Liver (tissue), 9 donors: Measurements from ENCODE around the gene FOXN3. TPM values are rescaled to one million over a fixed set of nuclear protein-coding genes. Genes with fewer than 3 reads are reported as not detected.

ENCODE experiments used
- DNase-seq: peaks from one replicate; pipeline ENCODE4 v3.0.0-alpha.2; 2017; ENCODE audit warnings: low spot score
- H3K27ac ChIP-seq, 2 donors: one replicate each; pipeline ENCODE4 v1.7.0; 2013; ENCODE audit warnings: inconsistent platforms in 2 of 2, low read length in 2 of 2, control low read depth in 1 of 2, low read depth in 1 of 2, mild to moderate bottlenecking in 1 of 2
- H3K27me3 ChIP-seq, 4 donors: one replicate each; pipeline versions ENCODE4 v1.6.1 to v1.7.0; 2013; ENCODE audit warnings: low read length in 3 of 4, inconsistent platforms in 1 of 4, mild to moderate bottlenecking in 1 of 4, moderate library complexity in 1 of 4; ENCODE audit not compliant: control insufficient read depth in 4 of 4, insufficient read depth in 4 of 4
- H3K36me3 ChIP-seq, 4 donors: one replicate each; pipeline versions ENCODE4 v1.6.1 to v1.7.0; 2013; ENCODE audit warnings: low read length in 3 of 4, mild to moderate bottlenecking in 3 of 4, low read depth in 1 of 4, moderate library complexity in 1 of 4; ENCODE audit not compliant: control insufficient read depth in 4 of 4, insufficient read depth in 3 of 4
- H3K4me1 ChIP-seq, 4 donors: one replicate each; pipeline versions ENCODE4 v1.6.1 to v1.7.0; 2013; ENCODE audit warnings: low read length in 3 of 4, mild to moderate bottlenecking in 3 of 4, moderate library complexity in 1 of 4; ENCODE audit not compliant: control insufficient read depth in 4 of 4, insufficient read depth in 4 of 4
- H3K4me3 ChIP-seq, 3 donors: one replicate each; pipeline versions ENCODE4 v1.6.1 to v1.7.0; 2013; ENCODE audit warnings: low read length in 3 of 3, control low read depth in 1 of 3, low read depth in 1 of 3, mild to moderate bottlenecking in 1 of 3
- H3K9ac ChIP-seq, 2 donors: one replicate each; pipeline ENCODE4 v1.7.0; 2013; ENCODE audit warnings: low read length in 2 of 2, mild to moderate bottlenecking in 2 of 2, moderate library complexity in 2 of 2, control low read depth in 1 of 2, low read depth in 1 of 2
- H3K9me3 ChIP-seq, 4 donors: one replicate each; pipeline versions ENCODE4 v1.6.1 to v1.7.0; 2013; ENCODE audit warnings: low read length in 3 of 4; ENCODE audit not compliant: control insufficient read depth in 4 of 4
- ATF3 ChIP-seq: IDR thresholded peaks from 2 replicates; pipeline ENCODE4 v1.6.1; 2016; ENCODE audit warnings: antibody characterized with exemption
- EGR1 ChIP-seq, 2 donors: IDR thresholded peaks; 2 replicates each; pipeline ENCODE4 v1.6.1; 2016 to 2018; ENCODE audit warnings: antibody characterized with exemption in 2 of 2, low read depth in 2 of 2
- FOXA2 ChIP-seq: IDR thresholded peaks from 2 replicates; pipeline ENCODE4 v1.6.1; 2016; ENCODE audit warnings: antibody characterized with exemption
- GABPA ChIP-seq, 2 donors: IDR thresholded peaks in 1 of 2; conservative IDR thresholded peaks in 1 of 2; 2 replicates each; pipeline ENCODE4 v1.6.1; 2016; ENCODE audit warnings: antibody characterized with exemption in 2 of 2, mild to moderate bottlenecking in 1 of 2, moderate library complexity in 1 of 2
- HNF4A ChIP-seq, 2 donors: conservative IDR thresholded peaks; 2 replicates each; pipeline ENCODE4 v1.6.1; 2016; ENCODE audit warnings: antibody characterized with exemption in 2 of 2, mild to moderate bottlenecking in 2 of 2
- HNF4G ChIP-seq: IDR thresholded peaks from 2 replicates; pipeline ENCODE4 v1.6.1; 2016; ENCODE audit warnings: antibody characterized with exemption
- JUND ChIP-seq, 2 donors: IDR thresholded peaks; 2 replicates each; pipeline ENCODE4 v1.6.1; 2016; ENCODE audit warnings: antibody characterized with exemption in 2 of 2
- NR2F2 ChIP-seq: IDR thresholded peaks from 2 replicates; pipeline ENCODE4 v1.6.1; 2016; ENCODE audit warnings: antibody characterized with exemption
- RAD21 ChIP-seq, 2 donors: IDR thresholded peaks; 2 replicates each; pipeline ENCODE4 v1.6.1; 2016; ENCODE audit warnings: antibody characterized with exemption in 2 of 2, mild to moderate bottlenecking in 2 of 2
- RXRA ChIP-seq, 2 donors: IDR thresholded peaks; 2 replicates each; pipeline ENCODE4 v1.6.1; 2017 to 2018; ENCODE audit warnings: antibody characterized with exemption in 2 of 2, mild to moderate bottlenecking in 1 of 2
- SP1 ChIP-seq: IDR thresholded peaks from 2 replicates; pipeline ENCODE4 v1.6.1; 2018; ENCODE audit warnings: antibody characterized with exemption, mild to moderate bottlenecking
- TAF1 ChIP-seq: conservative IDR thresholded peaks from 2 replicates; pipeline ENCODE4 v1.6.1; 2016; ENCODE audit warnings: antibody characterized with exemption, mild to moderate bottlenecking
- YY1 ChIP-seq: IDR thresholded peaks from 2 replicates; pipeline ENCODE4 v1.6.1; 2016; ENCODE audit warnings: antibody characterized with exemption, mild to moderate bottlenecking
- ZBTB33 ChIP-seq: IDR thresholded peaks from 2 replicates; pipeline ENCODE4 v1.6.1; 2016; ENCODE audit warnings: antibody characterized with exemption
- WGBS: extraction: QIAGEN DNeasy Blood & Tissue Kit; methylation state at CpG from one replicate; pipeline ENCODE4 v1.1.7; 2013; 5-methylcytosine and 5-hydroxymethylcytosine counted together
- polyA plus RNA-seq, 2 donors: library from polyadenylated mRNA; stranded (reverse) in 1 of 2; unstranded in 1 of 2; fragments of 200-250 nt in 1 of 2; fragments of >200 nt in 1 of 2; fragmentation: Nextera tagmentation in 1 of 2; extraction: Ambion mirVana in 1 of 2; gene quantifications; one replicate each; pipeline versions ENCODE4 v1.2.1 to v1.2.3, GENCODE V29; 2013 to 2015
- total RNA-seq, 2 donors: library from RNA; depleted of rRNA; stranded (reverse); fragments of >200 nt; gene quantifications; one replicate each; pipeline ENCODE4 v1.2.3, GENCODE V29; 2014
- TF ChIP-seq, protein P1 (sequence below): fragments of 150-350 bp; IDR thresholded peaks from 2 replicates; pipeline ENCODE4 v1.5.1; 2017; ENCODE audit warnings: improper control_type of control experiment, low read depth, low read length; ENCODE audit not compliant: missing input control
- TF ChIP-seq, protein P2 (sequence below): IDR thresholded peaks from 2 replicates; pipeline ENCODE4 v1.6.1; 2016; ENCODE audit warnings: antibody characterized with exemption
- donor health status: healthy.
- donor health status: healthy.
- donor health status: healthy.
- donor health status: healthy.
- donor health status: healthy.

The FOXN3 gene
- total and polyA plus RNA-seq, 4 donors, result 17.8 to 44.8 (median 35.3) TPM

DNA sequence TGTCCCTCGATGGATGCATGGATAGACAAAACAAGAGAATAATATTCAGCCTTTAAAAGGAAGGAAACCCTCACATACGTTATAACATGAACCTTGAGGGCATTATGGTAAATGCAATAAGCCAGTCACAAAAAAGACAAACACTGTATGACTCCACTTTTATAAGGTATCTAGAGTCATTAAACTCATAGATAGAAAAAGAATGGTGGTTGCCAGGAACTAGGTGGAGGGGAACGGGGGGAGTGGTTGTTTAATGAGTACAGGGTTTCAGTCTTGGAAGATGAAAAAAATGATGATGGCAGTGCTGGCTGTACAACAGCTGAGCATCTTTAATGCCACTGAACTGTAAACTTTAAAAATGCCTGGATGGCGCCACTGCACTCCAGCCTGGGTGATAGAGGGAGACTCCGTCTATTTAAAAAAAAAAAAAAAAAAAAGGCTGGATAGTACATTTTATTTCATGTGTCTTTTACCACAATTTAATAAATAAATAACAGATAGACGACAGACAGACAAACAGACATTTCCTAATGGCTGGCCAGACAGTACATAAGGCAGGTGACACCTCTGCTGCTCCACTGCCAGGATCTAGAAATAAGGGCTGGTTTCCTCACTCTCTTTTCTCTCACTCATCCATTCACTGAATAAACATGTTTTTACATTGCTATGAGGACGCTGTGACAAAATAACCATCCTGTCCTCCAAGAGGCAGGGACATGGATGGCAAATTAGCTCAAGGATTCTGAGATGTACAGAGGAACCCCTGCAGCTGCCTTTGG lies 118.8 kb downstream of the FOXN3 start:
- H3K27ac ChIP-seq, result no peak overlapping the region
- H3K4me1 ChIP-seq, result peaks cover 0 to 3% (median 1%) of the 10 kb centered on the region in 4 donors
- no peak for DNase-seq
- no peak overlapping the region for H3K4me3 ChIP-seq
- 69% methylated on average over 7 of the region's 7 CpGs for WGBS
- no peak overlapping the region for H3K9ac ChIP-seq
- H3K27me3 ChIP-seq, result no peaks in the 10 kb centered on the region
- H3K36me3 ChIP-seq, result no peaks in the 10 kb centered on the region
- H3K9me3 ChIP-seq, result no peaks in the 10 kb centered on the region
- TF ChIP-seq HNF4A (conservative IDR thresholded peaks at IDR 0.05), result peak in 1 of 2 donors; percentile 13
- TF ChIP-seq ZBTB33, result no peak
- no peak for TF ChIP-seq HNF4G
- peak; percentile 27 for TF ChIP-seq FOXA2
- TF ChIP-seq RAD21 (IDR thresholded peaks at IDR 0.05), result peak; percentile 9 to 16
- no peak for TF ChIP-seq RXRA (IDR thresholded peaks at IDR 0.05)
- TF ChIP-seq ATF3, result no peak

GRCh38 chr14:89296281-89296745 lies 120.7 kb downstream of the FOXN3 start:
- peaks cover 0 to 3% (median 2%) of the 10 kb centered on the region in 4 donors for H3K4me1 ChIP-seq
- H3K9me3 ChIP-seq, result no peaks in the 10 kb centered on the region
- no peaks in the 10 kb centered on the region for H3K27me3 ChIP-seq
- no peak overlapping the region for H3K9ac ChIP-seq
- DNase-seq, result no peak
- WGBS, result 95% methylated on average over 6 of the region's 6 CpGs
- H3K27ac ChIP-seq, result no peak overlapping the region
- H3K36me3 ChIP-seq, result no peaks in the 10 kb centered on the region
- no peak overlapping the region for H3K4me3 ChIP-seq
- TF ChIP-seq HNF4G (no peak), JUND (IDR thresholded peaks at IDR 0.05) (no peak), FOXA2 (no peak), GABPA (IDR thresholded peaks at IDR 0.05 in 1 of 2, conservative IDR thresholded peaks at IDR 0.05 in 1 of 2) (no peak), ATF3 (no peak), TAF1 (no peak), RAD21 (IDR thresholded peaks at IDR 0.05) (no peak), EGR1 (IDR thresholded peaks at IDR 0.05; ENCODE audit: low read depth in 2 of 2) (no peak)
- TF ChIP-seq, protein P1, sequence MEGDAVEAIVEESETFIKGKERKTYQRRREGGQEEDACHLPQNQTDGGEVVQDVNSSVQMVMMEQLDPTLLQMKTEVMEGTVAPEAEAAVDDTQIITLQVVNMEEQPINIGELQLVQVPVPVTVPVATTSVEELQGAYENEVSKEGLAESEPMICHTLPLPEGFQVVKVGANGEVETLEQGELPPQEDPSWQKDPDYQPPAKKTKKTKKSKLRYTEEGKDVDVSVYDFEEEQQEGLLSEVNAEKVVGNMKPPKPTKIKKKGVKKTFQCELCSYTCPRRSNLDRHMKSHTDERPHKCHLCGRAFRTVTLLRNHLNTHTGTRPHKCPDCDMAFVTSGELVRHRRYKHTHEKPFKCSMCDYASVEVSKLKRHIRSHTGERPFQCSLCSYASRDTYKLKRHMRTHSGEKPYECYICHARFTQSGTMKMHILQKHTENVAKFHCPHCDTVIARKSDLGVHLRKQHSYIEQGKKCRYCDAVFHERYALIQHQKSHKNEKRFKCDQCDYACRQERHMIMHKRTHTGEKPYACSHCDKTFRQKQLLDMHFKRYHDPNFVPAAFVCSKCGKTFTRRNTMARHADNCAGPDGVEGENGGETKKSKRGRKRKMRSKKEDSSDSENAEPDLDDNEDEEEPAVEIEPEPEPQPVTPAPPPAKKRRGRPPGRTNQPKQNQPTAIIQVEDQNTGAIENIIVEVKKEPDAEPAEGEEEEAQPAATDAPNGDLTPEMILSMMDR, result no peak

DNA sequence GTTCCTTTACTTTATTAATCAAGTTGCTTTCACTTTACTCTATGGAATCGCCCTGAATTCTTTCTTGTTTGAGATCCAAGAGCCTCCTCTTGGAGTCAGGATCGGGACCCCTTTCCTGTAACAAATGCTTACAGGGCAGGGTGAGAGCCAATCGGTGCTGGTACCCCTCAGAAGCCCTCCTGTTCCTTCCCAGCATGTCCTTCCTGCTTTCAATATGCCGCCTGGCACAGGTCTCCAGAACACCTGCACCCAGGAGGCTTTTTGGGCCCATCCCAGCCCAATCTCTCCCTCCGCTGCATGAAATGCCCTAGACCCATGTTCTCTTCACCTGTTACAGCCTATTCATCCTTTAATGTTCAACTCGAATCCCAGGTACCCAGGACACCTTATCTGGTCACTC lies 122.2 kb downstream of the FOXN3 start:
- H3K4me3 ChIP-seq, result no peak overlapping the region
- no peak overlapping the region for H3K9ac ChIP-seq
- H3K27me3 ChIP-seq, result no peaks in the 10 kb centered on the region
- DNase-seq, result no peak
- WGBS, result 88% methylated on average over 6 of the region's 6 CpGs
- H3K36me3 ChIP-seq, result peaks cover 0 to 6% (median 0%) of the 10 kb centered on the region in 4 donors
- H3K9me3 ChIP-seq, result no peaks in the 10 kb centered on the region
- H3K27ac ChIP-seq, result no peak overlapping the region
- H3K4me1 ChIP-seq, result peaks cover 0 to 3% (median 2%) of the 10 kb centered on the region in 4 donors
- TF ChIP-seq EGR1 (IDR thresholded peaks at IDR 0.05; ENCODE audit: low read depth in 2 of 2) (no peak), NR2F2 (no peak), YY1 (no peak), ATF3 (no peak), HNF4G (no peak), SP1 (no peak), GABPA (IDR thresholded peaks at IDR 0.05 in 1 of 2, conservative IDR thresholded peaks at IDR 0.05 in 1 of 2) (no peak), RXRA (IDR thresholded peaks at IDR 0.05) (no peak), HNF4A (conservative IDR thresholded peaks at IDR 0.05) (no peak), JUND (IDR thresholded peaks at IDR 0.05) (no peak)
- TF ChIP-seq, protein P2, sequence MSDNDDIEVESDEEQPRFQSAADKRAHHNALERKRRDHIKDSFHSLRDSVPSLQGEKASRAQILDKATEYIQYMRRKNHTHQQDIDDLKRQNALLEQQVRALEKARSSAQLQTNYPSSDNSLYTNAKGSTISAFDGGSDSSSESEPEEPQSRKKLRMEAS, result no peak
- TF ChIP-seq, protein P1, result no peak
